Iris pigment epithelial cell (primary cell): ENCODE results near the gene ATP9A.
"Not testable (repeated sequence)": the region's sequence is repeated elsewhere in the genome, so short reads cannot be mapped to it uniquely, and the experiment has no call there.

Source experiments
- DNase-seq: peaks from one replicate; pipeline ENCODE4 v3.0.0-alpha.2; 2011; ENCODE audit warnings: low read depth

ATP9A gene

DNA sequence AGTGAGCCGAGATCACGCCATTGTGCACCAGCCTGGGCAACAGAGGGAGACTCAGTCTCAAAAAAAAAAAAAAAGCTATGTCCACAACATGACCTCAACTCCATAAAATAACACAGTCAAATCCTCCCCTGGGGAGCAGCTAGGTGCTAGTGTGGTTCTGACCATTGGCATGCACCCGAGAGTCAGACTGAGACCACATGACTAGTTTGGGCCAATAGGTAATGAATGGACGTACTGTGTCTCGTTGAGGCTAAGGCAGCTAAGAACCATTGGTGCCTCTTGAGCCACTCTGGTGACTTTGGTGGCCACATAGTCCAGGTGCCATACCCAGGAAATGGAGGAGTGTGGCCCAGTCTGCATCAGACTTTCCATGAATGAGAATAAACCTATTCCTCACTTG lies 40.3 kb downstream of the ATP9A start:
- DNase-seq, result no peak

DNA sequence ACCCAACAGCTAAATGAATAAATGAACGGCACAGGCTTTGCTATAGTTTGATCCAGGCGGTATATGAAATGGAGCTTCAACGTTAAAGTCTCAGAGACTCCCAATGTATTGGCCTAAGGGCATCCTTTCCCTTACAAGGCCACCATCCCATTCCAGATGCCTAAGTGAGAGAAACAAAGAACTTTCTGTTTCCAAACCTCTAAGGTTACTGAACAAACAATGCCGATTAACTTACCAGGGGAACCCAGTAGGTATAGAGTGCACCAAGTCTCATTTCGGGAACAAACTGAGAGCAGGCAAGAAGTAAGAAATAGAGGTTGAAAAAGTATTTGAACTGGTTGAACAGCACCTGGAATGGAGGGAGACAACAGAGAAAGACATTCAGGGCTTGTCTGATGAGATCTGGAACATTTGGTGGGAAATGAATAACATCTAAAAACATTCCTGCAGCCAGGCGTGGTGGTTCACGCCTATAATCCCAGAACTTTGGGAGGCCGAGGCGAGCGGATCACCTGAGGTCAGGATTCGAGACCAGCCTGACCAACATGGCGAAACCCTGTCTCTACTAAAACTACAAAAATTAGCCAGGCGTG lies 42.5 kb downstream of the ATP9A start:
- DNase-seq, result no peak

- not testable (repeated sequence) for DNase-seq
Observed at GRCh38 chr20:51723026-51723425, 45.2 kb downstream of the ATP9A start.

DNA sequence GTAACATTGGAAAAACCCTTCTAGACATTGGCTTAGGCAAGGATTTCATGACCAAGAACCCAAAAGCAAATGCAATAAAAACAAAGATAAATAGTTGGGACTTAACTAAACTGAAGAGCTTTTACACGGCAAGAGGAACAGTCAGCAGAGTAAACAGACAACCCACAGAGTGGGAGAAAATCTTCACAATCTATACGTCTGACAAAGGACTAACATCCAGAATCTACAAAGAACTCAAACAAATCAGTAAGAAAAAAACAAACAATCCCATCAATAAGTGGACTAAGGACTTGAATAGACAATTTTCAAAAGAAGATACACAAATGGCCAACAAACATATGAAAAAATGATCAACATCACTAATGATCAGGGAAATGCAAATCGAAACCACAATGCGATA lies 45.9 kb downstream of the ATP9A start:
- DNase-seq, result not testable (repeated sequence)

- no peak for DNase-seq
Observed at GRCh38 chr20:51720854-51721253, 47.3 kb downstream of the ATP9A start.

DNA sequence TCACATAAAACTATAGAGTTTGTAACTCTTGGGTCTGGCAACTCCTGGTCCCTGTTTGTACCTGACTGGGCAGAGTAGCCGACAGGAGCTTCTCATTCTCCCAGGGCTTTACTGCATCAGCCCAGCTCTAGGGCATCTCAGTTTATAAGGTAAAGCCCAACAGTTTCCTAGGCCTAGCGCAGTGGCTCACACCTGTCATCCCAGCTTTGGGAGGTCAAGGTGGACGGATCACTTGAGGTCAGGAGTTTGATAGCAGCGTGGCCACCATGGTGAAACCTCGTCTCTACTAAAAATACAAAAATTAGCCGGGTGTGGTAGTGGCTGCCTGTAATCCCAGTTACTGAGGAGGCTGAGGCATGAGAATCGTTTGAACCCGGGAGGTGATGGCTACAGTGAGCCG lies 47.8 kb downstream of the ATP9A start:
- no peak for DNase-seq

- DNase-seq, result no peak
Observed at GRCh38 chr20:51715856-51716185, 52.4 kb downstream of the ATP9A start.

GRCh38 chr20:51715163-51715855 lies 52.9 kb downstream of the ATP9A start:
- DNase-seq, result peak; percentile 36

GRCh38 chr20:51713213-51713598 lies 55.0 kb downstream of the ATP9A start:
- DNase-seq, result no peak

GRCh38 chr20:51712501-51713212 lies 55.5 kb downstream of the ATP9A start:
- peak; percentile 44 for DNase-seq

- no peak for DNase-seq
Observed at GRCh38 chr20:51711426-51711825, 56.8 kb downstream of the ATP9A start.

GRCh38 chr20:51710361-51710894 lies 57.8 kb downstream of the ATP9A start:
- no peak for DNase-seq

DNA sequence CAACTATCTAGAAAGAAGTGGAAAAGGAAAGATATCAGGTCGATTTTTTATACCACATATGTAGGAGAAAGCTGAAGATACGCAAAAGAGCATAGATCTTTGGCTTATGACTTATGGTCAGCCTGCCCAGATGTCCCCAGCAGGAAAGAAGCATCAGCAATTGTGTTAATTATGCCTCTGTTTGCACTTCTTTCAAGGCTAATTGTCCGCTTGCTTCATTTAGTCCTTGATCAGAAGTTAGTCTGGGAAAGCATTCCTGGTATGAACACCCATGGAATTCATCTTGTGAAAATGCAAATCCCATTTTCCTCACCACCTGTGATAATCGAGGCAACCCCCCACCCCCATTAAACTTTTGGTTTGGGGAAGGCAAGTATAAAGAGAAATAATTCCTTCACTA lies 62.8 kb downstream of the ATP9A start:
- no peak for DNase-seq

- DNase-seq, result no peak
Observed at GRCh38 chr20:51703400-51704287, 64.5 kb downstream of the ATP9A start.

- no peak for DNase-seq
Observed at GRCh38 chr20:51702556-51702955, 65.6 kb downstream of the ATP9A start.

DNA sequence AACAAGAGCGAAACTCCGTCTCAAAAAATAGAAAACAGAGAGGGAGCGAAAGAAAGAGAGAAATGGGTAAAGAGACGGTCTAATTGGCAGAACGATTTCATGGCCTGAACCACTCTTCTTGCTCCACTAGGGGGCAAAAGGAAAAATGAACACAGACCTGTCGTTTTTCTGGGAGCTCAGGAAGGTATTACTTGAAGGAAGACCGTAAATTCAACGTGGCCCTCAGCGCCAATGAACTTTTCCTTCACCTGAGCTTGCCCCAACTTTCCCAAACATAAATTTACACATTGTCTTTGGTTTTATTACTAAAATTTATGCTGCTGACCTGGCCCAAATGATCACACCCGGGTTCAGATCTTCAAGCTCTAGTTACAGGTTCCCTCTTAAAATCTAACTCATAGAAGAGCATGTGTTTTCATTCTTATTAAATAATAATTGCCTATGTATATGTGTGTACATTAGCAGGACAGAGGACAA lies 67.3 kb downstream of the ATP9A start:
- peak; percentile 52 for DNase-seq

GRCh38 chr20:51698252-51698651 lies 69.9 kb downstream of the ATP9A start:
- DNase-seq, result no peak

- peak; percentile 41 for DNase-seq
Observed at GRCh38 chr20:51697096-51697826, 70.9 kb downstream of the ATP9A start.

DNA sequence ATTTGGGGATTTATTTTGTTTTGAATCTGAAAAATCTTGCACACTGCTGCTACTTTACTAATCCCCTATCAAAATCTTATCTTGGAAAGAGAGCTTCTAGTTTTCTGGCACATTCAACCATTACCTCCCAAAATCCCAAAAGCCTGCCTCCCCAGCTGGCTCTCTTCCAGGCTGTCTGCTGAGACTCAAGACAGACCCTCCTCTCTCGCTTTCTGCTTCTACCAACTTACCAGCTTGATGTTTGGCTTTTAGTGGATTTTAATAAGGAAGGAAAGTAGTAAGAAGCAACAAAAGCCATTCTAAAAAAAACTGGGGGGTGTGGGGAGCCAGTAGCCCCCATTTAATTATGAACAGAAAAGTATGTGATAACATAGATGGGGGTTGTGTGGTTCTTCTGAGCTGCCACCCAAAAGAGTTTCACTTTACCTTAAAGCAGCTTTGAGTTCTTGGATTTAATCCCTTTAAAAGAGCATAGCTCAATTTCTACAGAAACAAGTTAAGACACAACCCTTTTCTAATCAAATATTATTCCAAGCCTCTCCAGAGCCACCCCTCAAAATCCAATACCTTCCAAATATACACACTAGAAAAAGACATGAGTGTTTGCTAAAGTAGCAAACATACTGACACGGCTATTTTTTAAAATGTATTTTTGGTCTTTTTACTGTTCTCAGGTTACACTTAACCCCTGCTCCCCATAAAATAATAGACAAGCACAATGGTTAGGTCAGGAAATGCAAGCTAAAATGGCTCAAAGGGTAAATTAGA lies 71.7 kb downstream of the ATP9A start:
- peak; percentile 32 for DNase-seq

DNA sequence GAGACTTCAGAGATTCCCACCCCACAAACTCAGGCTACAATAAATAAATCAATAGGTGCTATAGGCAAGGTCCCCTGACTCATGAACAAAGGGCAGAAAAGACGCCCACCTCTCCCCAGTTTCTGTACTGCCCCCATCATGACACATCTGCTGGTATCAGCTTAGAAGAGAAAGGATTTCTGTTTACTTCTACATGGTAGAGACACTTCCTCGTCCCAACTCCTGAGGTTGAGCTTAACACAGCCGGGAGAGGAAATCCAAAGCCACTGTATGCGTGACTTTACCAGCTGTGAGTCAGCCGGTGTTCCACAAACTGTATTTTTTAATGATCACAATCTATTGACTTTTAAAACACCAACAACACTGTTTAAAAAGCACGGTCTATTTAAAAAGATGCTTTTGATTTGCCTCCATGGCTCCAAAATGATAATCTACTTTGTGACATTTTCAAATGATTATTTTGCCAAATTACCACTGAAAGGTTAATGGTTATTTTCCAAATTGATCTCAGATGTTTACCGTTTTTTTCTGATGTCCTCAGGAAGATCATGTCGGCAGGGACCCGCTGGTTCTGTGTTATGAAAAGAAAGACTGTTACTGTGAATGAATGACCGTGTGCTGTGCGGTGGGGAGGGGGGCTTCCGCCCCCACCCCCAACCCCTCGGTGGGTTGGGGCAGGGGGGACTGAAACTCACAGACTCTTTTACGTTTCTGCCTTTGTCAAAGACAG lies 72.5 kb downstream of the ATP9A start:
- peak; percentile 79 for DNase-seq
